ENCODE data around the gene PDLIM7. TPM values are rescaled to one million over a fixed set of nuclear protein-coding genes. Genes with fewer than 3 reads are reported as not detected.

Gene PDLIM7
- total RNA-seq, 1 donor from 2014 or later = 118 TPM

DNA sequence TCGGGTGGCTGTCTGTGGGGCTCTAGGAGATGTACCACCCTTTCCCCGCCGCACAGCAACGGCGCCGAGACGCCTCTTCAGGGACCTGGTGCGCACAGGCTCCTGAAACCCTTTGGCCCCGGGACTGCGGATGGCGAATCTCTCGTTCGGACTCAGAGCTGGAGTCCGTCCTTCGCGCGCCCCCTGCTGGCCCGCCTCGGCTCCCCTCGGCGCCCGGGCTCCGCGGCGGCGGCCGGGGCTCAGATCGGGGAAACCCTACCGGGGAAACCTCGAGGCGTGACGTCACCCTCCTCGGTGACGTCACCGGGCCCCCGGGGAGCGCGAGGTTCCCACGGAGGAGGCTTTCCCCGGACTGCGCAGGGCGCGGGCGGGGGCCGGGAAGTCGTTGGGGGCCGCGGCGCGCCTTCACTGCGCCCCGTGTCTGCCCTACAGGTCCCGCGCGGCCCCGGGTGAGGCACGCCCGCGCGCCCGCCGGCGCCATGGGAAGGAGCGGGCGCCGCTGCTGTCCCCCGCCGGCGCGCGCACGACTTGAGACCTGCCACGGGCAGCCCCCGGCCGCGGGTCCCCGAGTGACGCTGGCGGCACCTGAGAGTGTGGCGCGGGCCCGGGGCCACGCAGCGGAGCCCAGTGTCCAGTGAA, 42.9 kb downstream of the PDLIM7 start:
- intact Hi-C loops (cut with DNase I) = loop anchor here (2.0 to 10.0 kb wide), 3 partner anchors 43 to 140 kb away; partner anchors contain the start of genes MXD3 and PDLIM7
- peaks cover 46% of the 10 kb centered on the region for H3K4me1 ChIP-seq
- H3K36me3 ChIP-seq = no peaks in the 10 kb centered on the region
- peak overlapping the region; percentile 63 to 81 for H3K4me3 ChIP-seq
- no peaks in the 10 kb centered on the region for H3K27me3 ChIP-seq
- no peaks in the 10 kb centered on the region for H3K9me3 ChIP-seq
- TF ChIP-seq, protein P1, sequence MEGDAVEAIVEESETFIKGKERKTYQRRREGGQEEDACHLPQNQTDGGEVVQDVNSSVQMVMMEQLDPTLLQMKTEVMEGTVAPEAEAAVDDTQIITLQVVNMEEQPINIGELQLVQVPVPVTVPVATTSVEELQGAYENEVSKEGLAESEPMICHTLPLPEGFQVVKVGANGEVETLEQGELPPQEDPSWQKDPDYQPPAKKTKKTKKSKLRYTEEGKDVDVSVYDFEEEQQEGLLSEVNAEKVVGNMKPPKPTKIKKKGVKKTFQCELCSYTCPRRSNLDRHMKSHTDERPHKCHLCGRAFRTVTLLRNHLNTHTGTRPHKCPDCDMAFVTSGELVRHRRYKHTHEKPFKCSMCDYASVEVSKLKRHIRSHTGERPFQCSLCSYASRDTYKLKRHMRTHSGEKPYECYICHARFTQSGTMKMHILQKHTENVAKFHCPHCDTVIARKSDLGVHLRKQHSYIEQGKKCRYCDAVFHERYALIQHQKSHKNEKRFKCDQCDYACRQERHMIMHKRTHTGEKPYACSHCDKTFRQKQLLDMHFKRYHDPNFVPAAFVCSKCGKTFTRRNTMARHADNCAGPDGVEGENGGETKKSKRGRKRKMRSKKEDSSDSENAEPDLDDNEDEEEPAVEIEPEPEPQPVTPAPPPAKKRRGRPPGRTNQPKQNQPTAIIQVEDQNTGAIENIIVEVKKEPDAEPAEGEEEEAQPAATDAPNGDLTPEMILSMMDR (IDR thresholded peaks at IDR 0.05) = peak; percentile 93 to 95 (median 95)
- no peak for TF ChIP-seq POLR2A (IDR thresholded peaks at IDR 0.05)
- DNase-seq (ENCODE audit: extremely low spot score in 2 of 2) = no peak
- H3K27ac ChIP-seq = peak overlapping the region; percentile 74

DNA sequence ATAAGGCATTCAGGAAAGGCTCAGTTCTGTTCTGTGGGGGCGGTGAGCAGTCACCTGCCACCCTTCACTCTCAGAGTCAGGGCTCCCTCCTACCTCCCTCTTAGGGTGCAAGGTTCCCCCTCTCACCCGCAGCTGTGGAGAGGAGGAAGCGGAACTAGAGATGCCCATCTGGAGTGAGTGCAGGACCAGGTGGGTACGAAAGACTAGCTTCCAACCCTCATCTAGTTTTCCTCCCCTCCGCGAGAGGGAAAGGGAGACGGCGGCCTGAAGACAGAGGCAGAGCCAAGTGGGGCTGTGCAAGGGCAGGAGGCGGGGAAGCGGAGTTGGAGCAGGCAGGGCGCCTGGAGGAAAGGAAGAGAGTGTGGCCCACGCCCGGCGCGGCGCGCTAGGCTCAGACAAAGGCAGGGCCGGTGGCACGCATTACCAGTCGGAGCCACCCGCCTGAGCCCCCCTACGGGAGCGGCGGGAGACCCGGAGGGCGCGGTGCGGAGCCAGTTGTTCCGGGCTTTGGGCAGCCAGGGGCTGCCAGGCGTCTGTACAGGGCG, 43.5 kb downstream of the PDLIM7 start:
- intact Hi-C loops (cut with DNase I) = loop anchor here (2.0 to 10.0 kb wide), 2 partner anchors 63 to 139 kb away; partner anchors contain the start of gene MXD3
- H3K27ac ChIP-seq = peak overlapping the region; percentile 74
- TF ChIP-seq, protein P1 (IDR thresholded peaks at IDR 0.05) = no peak
- TF ChIP-seq POLR2A (IDR thresholded peaks at IDR 0.05) (no peak), POLR2AphosphoS5 (IDR thresholded peaks at IDR 0.05; ENCODE audit: insufficient read depth in 1 of 2, low read depth in 1 of 2) (no peak)
- no peaks in the 10 kb centered on the region for H3K27me3 ChIP-seq
- no peaks in the 10 kb centered on the region for H3K9me3 ChIP-seq
- H3K36me3 ChIP-seq = no peaks in the 10 kb centered on the region
- peaks cover 48% of the 10 kb centered on the region for H3K4me1 ChIP-seq
- DNase-seq (ENCODE audit: extremely low spot score in 2 of 2) = no peak
- peak overlapping the region; percentile 63 to 81 for H3K4me3 ChIP-seq

DNA sequence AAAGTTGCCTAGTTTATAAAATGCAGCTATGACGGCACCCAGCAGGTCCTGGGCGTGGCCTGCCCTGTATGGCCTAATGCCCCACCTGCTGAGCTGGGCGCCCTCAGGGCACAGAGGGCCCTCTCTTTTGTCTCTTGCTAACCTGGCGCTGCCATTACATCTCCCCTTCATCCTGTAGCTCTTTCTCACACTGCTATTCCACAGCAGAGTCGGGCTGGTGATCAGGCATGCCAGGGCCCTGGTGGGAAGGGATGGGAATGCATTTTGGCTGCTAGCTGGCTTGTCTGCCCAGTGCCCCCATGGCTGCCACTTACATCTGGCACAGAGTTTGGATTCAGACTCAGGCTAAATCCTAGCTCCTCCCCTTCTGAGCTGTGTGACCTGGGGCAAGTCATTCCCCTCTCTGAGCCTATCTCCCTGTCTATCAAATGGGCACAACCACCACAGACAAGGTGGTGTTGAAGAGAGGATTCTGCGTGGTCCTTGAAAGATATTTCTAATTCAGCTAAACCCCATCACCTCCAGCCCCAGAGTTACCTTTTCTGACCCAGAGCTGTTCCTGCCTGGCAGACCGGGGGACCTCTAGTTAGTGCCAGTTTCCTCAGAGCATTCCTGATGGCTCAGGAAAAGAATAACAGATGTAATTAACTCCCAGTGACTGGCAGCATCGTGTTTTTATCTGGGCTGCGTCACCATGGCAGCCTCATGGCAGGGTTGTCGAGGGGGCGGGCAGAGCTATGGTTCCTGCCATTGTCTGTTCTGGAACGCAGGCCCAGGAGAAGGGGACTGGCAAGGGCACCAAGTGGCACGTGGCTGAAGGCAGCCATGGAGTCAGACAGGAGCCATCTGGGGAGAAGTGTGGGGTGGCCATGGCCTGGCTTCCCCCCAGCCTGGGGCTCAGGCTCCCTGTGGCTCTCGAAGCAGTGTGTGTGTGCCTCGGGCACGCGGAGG, 44.4 kb downstream of the PDLIM7 start:
- H3K4me1 ChIP-seq = peaks cover 54% of the 10 kb centered on the region
- intact Hi-C loops (cut with DNase I) = loop anchor here (10.0 kb wide), 1 partner anchor 138 kb away; the partner anchor contains the start of gene MXD3
- no peaks in the 10 kb centered on the region for H3K27me3 ChIP-seq
- no peak overlapping the region for H3K27ac ChIP-seq
- TF ChIP-seq POLR2A (IDR thresholded peaks at IDR 0.05) = no peak
- TF ChIP-seq, protein P1 (IDR thresholded peaks at IDR 0.05) = no peak
- no peak for TF ChIP-seq POLR2AphosphoS5 (IDR thresholded peaks at IDR 0.05; ENCODE audit: insufficient read depth in 1 of 2, low read depth in 1 of 2)
- no peaks in the 10 kb centered on the region for H3K36me3 ChIP-seq
- no peak overlapping the region for H3K4me3 ChIP-seq
- no peak for DNase-seq (ENCODE audit: extremely low spot score in 2 of 2)
- H3K9me3 ChIP-seq = no peaks in the 10 kb centered on the region

DNA sequence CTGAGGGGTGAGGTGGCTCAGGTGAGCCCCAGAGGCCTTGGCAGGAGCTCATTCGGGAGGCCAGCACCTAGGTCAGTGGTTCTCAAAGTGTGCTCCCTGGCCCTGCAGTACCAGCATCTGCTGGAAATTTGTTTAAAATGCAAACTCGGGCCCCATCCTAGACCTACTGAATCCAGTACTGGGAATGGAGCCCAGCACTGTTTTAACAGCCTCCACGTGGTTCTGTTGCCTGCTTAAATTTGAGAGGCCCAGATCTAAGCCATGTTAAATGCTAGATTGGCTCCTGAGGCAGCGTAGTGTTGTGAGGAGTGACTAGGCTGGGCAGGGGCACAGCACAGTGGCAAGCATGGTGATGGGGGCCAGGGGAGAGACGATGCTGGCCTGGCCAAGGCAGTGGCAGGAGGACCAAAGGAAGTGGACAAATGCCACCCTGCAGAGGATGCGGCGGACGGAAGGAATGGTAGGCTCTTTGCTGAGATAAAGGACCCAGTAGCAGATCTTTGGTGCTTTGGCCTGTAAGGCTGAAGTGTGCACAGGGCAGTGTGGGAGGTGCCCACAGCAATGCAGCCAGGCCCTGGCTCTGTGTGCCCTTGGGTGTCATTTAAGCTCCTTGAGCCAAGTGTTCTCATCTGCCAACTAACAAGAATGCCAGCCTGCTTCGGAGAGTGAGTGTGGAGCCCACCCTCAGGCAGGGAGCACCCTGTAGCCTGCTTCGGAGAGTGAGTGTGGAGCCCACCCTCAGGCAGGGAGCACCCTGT, 46.6 kb downstream of the PDLIM7 start:
- no peak for DNase-seq (ENCODE audit: extremely low spot score in 2 of 2)
- Histone ChIP-seq H3K27ac (no peak overlapping the region), H3K36me3 (no peaks in the 10 kb centered on the region), H3K4me1 (peaks cover 56% of the 10 kb centered on the region), H3K4me3 (no peak overlapping the region), H3K27me3 (no peaks in the 10 kb centered on the region), H3K9me3 (no peaks in the 10 kb centered on the region)
- intact Hi-C loops (cut with DNase I) = loop anchor here (10.0 kb wide), 1 partner anchor 136 kb away; the partner anchor contains the start of gene MXD3
- no peak for TF ChIP-seq POLR2A (IDR thresholded peaks at IDR 0.05)
- TF ChIP-seq, protein P1 (IDR thresholded peaks at IDR 0.05) = no peak
- TF ChIP-seq POLR2AphosphoS5 (IDR thresholded peaks at IDR 0.05; ENCODE audit: insufficient read depth in 1 of 2, low read depth in 1 of 2) = no peak

Measured in vagina (tissue), 2 donors.